Measurements from ENCODE around the gene E2F2.

E2F2 gene

GRCh38 chr1:23563003-23563402 lies 32.0 kb upstream of the E2F2 start:
- no peak for DNase-seq (ENCODE audit: low spot score)

- DNase-seq (ENCODE audit: low spot score) = peak; percentile 94
Measured at GRCh38 chr1:23562137-23562876, 31.3 kb upstream of the E2F2 start.

GRCh38 chr1:23561813-23562100 lies 30.7 kb upstream of the E2F2 start:
- DNase-seq (ENCODE audit: low spot score) = no peak

GRCh38 chr1:23561076-23561812 lies 30.2 kb upstream of the E2F2 start:
- DNase-seq (ENCODE audit: low spot score) = no peak

- DNase-seq (ENCODE audit: low spot score) = peak; percentile 48
Measured at GRCh38 chr1:23559985-23560741, 29.1 kb upstream of the E2F2 start.

GRCh38 chr1:23559136-23559984 lies 28.3 kb upstream of the E2F2 start, which contains the start of gene ID3:
Gene ID3 (minus strand): TSS chr1:23559501. CDS start chr1:23559426, 75 bp downstream.
- DNase-seq (ENCODE audit: low spot score) = peak; percentile 90

GRCh38 chr1:23558872-23559135 lies 27.8 kb upstream of the E2F2 start:
- DNase-seq (ENCODE audit: low spot score) = no peak

- peak; percentile 74 for DNase-seq (ENCODE audit: low spot score)
Measured at GRCh38 chr1:23558140-23558871, 27.3 kb upstream of the E2F2 start.

- DNase-seq (ENCODE audit: low spot score) = no peak
Measured at GRCh38 chr1:23557471-23558124, 26.6 kb upstream of the E2F2 start.

GRCh38 chr1:23556635-23557470 lies 25.8 kb upstream of the E2F2 start:
- DNase-seq (ENCODE audit: low spot score) = no peak

- no peak for DNase-seq (ENCODE audit: low spot score)
Measured at GRCh38 chr1:23555986-23556634, 25.1 kb upstream of the E2F2 start.

GRCh38 chr1:23555270-23555985 lies 24.4 kb upstream of the E2F2 start:
- no peak for DNase-seq (ENCODE audit: low spot score)

- DNase-seq (ENCODE audit: low spot score) = peak; percentile 89
Measured at GRCh38 chr1:23554481-23555269, 23.6 kb upstream of the E2F2 start.

GRCh38 chr1:23554127-23554480 lies 23.1 kb upstream of the E2F2 start:
- DNase-seq (ENCODE audit: low spot score) = no peak

- DNase-seq (ENCODE audit: low spot score) = peak; percentile 47
Measured at GRCh38 chr1:23553231-23554126, 22.4 kb upstream of the E2F2 start.

- DNase-seq (ENCODE audit: low spot score) = no peak
Measured at GRCh38 chr1:23551849-23552248, 20.8 kb upstream of the E2F2 start.

- no peak for DNase-seq (ENCODE audit: low spot score)
Measured at GRCh38 chr1:23548704-23549143, 17.7 kb upstream of the E2F2 start.

Data from SK-N-DZ (cell line).